Transverse colon (tissue), 4 donors: ENCODE results near the gene MBOAT2. TPM values are rescaled to one million over a fixed set of nuclear protein-coding genes. Genes with fewer than 3 reads are reported as not detected.

Experiments used
- DNase-seq: peaks from one replicate; pipeline ENCODE4 v3.0.0-alpha.2; 2019
- H3K27ac ChIP-seq, 4 donors: fragments of 200-600 bp; sonication (generic); 2 replicates each; pipeline ENCODE4 v1.5.1; 2016 to 2018; ENCODE audit warnings: inconsistent platforms in 4 of 4
- H3K27me3 ChIP-seq: fragments of 200-600 bp; sonication (generic); 2 replicates; pipeline ENCODE4 v1.5.1; 2017; ENCODE audit warnings: inconsistent platforms
- H3K36me3 ChIP-seq, 4 donors: fragments of 200-600 bp; sonication (generic); 2 replicates each; pipeline ENCODE4 v1.5.1; 2017 to 2019; ENCODE audit warnings: inconsistent platforms in 4 of 4
- H3K4me1 ChIP-seq, 4 donors: fragments of 200-600 bp; sonication (generic); 2 replicates each; pipeline ENCODE4 v1.5.1; 2017 to 2020; ENCODE audit warnings: inconsistent platforms in 4 of 4
- H3K4me3 ChIP-seq, 4 donors: fragments of 200-600 bp; sonication (generic); 1 replicate in 1 of 4; 2 replicates in 3 of 4; pipeline versions ENCODE4 v1.5.1 to v1.6.1; 2017 to 2019; ENCODE audit warnings: inconsistent platforms in 4 of 4
- H3K9me3 ChIP-seq, 2 donors: fragments of 200-600 bp; sonication (generic); 2 replicates each; pipeline ENCODE4 v1.5.1; 2017 to 2019; ENCODE audit warnings: inconsistent platforms in 2 of 2
- EP300 ChIP-seq: sonication (generic); formaldehyde crosslinking; IDR thresholded peaks from one replicate; pipeline ENCODE4 v1.6.1; 2017; ENCODE audit warnings: antibody characterized with exemption, low read depth
- POLR2A ChIP-seq: fragments of 450-650 bp; IDR thresholded peaks from one replicate; pipeline ENCODE4 v1.6.1; 2016; ENCODE audit warnings: antibody characterized with exemption, mild to moderate bottlenecking, moderate library complexity
- POLR2AphosphoS5 ChIP-seq, 3 donors: sonication (generic); formaldehyde crosslinking; IDR thresholded peaks; one replicate each; pipeline ENCODE4 v1.6.1; 2016; ENCODE audit warnings: antibody characterized with exemption in 3 of 3
- WGBS, 2 donors: methylation state at CpG; one replicate each; pipeline ENCODE4 v1.1.5; 2018; ENCODE audit warnings: low coverage in 1 of 2; 5-methylcytosine and 5-hydroxymethylcytosine counted together
- in situ Hi-C, 4 donors: fragments of 200-750 bp; cut with MboI; loops; one replicate each; pipeline versions ENCODE4 v1.15.0 to v1.15.1; 2017; ENCODE audit warnings: low sequenced_read_pairs in 3 of 4, low pct_ligation_motif_present in 1 of 4, low pct_unique_long_range_greater_than_20kb in 1 of 4
- intact Hi-C: fragments of 100-400 bp; cut with DNase I; formaldehyde crosslinking; loops from one replicate; pipeline ENCODE4 v1.15.1; 2023; ENCODE audit warnings: low total_unique reads
- total RNA-seq, 4 donors: library from RNA; depleted of rRNA; stranded (reverse); fragments of >200 nt; gene quantifications; one replicate each; pipeline ENCODE4 v1.1.0, GENCODE V29; 2016
- TF ChIP-seq, protein P1 (sequence below), 5 experiments: fragments of 200-600 bp in 3 of 5; fragments of 450-650 bp in 2 of 5; sonication (generic) in 3 of 5; IDR thresholded peaks; 1 replicate in 2 of 5; 2 replicates in 3 of 5; pipeline ENCODE4 v1.5.1; 2016 to 2017; ENCODE audit warnings: antibody characterized with exemption in 5 of 5, inconsistent platforms in 3 of 5, mild to moderate bottlenecking in 2 of 5, moderate library complexity in 1 of 5

MBOAT2 gene
- total RNA-seq, 4 donors from 2014 or later, result 10.0 to 132 (median 89.2) TPM

DNA sequence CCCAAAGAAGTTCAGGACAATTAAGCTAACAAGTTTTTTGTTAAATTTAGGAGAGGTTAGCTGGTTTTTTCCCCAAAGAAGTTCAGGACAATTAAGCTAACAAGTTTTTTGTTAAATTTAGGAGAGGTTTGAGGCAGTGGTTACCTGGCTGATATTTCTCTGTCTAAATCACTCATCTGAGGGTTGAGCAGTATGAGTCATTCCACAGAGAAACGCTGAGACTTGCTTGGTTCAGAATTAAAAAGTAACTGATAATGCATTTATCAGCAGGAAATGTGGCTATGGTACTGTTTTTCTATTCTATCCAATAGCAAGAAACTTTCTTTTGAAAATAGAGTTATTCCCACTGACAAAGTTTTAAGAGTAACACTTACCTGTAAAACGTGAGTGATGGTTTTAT lies 143.2 kb downstream of the MBOAT2 start:
- H3K27me3 ChIP-seq, result no peaks in the 10 kb centered on the region
- no peaks in the 10 kb centered on the region for H3K4me1 ChIP-seq
- H3K36me3 ChIP-seq, result no peaks in the 10 kb centered on the region
- in situ Hi-C loops (loop anchor here in 1 of 4 donors (25.0 kb wide), 1 partner anchor 277 kb away; no protein-coding TSS in a partner anchor), intact Hi-C loops (no loop called here)
- WGBS, 2 donors, result 49 to 62% methylated on average over 2 of the region's 2 CpGs
- TF ChIP-seq POLR2A (no peak), POLR2AphosphoS5 (IDR thresholded peaks at IDR 0.05) (no peak), EP300 (no peak)
- TF ChIP-seq, protein P1, sequence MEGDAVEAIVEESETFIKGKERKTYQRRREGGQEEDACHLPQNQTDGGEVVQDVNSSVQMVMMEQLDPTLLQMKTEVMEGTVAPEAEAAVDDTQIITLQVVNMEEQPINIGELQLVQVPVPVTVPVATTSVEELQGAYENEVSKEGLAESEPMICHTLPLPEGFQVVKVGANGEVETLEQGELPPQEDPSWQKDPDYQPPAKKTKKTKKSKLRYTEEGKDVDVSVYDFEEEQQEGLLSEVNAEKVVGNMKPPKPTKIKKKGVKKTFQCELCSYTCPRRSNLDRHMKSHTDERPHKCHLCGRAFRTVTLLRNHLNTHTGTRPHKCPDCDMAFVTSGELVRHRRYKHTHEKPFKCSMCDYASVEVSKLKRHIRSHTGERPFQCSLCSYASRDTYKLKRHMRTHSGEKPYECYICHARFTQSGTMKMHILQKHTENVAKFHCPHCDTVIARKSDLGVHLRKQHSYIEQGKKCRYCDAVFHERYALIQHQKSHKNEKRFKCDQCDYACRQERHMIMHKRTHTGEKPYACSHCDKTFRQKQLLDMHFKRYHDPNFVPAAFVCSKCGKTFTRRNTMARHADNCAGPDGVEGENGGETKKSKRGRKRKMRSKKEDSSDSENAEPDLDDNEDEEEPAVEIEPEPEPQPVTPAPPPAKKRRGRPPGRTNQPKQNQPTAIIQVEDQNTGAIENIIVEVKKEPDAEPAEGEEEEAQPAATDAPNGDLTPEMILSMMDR (IDR thresholded peaks at IDR 0.05), result no peak
- H3K4me3 ChIP-seq, result no peak overlapping the region
- DNase-seq, result no peak
- H3K9me3 ChIP-seq, result no peaks in the 10 kb centered on the region
- H3K27ac ChIP-seq, result no peak overlapping the region

DNA sequence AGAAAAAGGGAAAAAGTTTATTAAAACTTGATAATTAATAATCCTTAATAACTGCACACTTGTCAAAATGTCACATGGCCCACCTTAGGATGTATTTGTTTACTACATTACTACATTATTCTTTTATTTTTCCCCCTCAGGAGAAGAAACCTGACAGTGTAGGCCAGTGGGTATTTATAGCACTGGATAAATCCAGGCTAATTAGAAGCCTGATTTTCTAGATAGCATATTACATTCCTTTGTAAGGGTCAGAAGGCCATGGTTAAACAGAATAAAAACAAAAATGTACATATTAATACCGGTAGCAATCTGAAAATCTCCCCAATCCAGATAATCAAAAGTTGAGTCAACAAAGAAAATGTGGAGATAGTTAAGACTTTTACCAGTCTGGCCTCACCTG lies 144.6 kb downstream of the MBOAT2 start:
- 63 to 84% methylated on average over 1 of the region's 1 CpG for WGBS, 2 donors
- TF ChIP-seq, protein P1 (IDR thresholded peaks at IDR 0.05), result no peak
- TF ChIP-seq POLR2A, result no peak
- TF ChIP-seq EP300, result no peak
- TF ChIP-seq POLR2AphosphoS5 (IDR thresholded peaks at IDR 0.05), result no peak
- intact Hi-C loops (no loop called here), in situ Hi-C loops (loop anchor here in 1 of 4 donors (25.0 kb wide), 1 partner anchor 278 kb away; no protein-coding TSS in a partner anchor)
- Histone ChIP-seq H3K36me3 (no peaks in the 10 kb centered on the region), H3K4me1 (no peaks in the 10 kb centered on the region), H3K27me3 (no peaks in the 10 kb centered on the region), H3K4me3 (no peak overlapping the region), H3K9me3 (no peaks in the 10 kb centered on the region), H3K27ac (no peak overlapping the region)
- DNase-seq, result no peak

DNA sequence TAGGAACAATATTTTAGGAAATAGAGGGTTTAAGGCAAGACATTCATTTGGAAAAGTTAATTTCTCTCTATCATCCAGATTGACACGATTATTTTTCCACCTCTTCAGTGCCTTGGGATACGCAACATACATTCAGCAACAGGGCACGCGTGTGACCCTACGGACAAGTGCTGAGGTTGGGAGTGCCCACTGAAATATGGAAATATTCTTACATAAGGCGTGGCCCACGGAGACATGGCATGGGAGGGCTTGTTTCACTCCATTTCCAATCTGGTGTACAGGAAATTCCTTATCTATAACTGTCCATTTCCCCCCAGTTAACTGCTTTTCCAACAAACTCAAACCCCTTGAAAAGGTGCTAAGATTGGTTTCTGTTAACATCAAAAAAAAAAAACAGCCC lies 145.2 kb downstream of the MBOAT2 start:
- no peak for DNase-seq
- in situ Hi-C loops, result loop anchor here in 1 of 4 donors (25.0 kb wide), 1 partner anchor 279 kb away; no protein-coding TSS in a partner anchor

DNA sequence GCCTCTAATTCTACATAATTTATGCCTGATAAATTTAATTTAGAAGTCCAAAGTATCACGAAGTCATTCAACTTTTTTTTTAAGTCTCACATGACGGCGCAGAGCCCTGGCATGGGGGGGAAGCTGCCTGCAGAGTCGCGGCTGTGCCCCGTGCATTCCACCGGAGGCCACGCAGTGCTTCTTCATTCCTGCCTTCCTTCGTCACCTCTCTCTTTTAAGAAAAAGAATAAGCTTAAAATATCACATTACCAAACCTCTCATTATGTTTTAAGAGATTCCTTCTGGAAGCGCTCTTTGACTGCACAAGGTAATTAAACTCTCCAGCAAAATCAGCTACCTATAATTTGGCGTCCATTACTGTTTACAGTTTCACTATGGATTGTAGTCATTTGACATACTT lies 145.8 kb downstream of the MBOAT2 start:
- Histone ChIP-seq H3K4me3 (no peak overlapping the region), H3K36me3 (no peaks in the 10 kb centered on the region), H3K27ac (no peak overlapping the region), H3K27me3 (no peaks in the 10 kb centered on the region), H3K9me3 (no peaks in the 10 kb centered on the region), H3K4me1 (no peaks in the 10 kb centered on the region)
- WGBS, 2 donors, result 92% methylated on average over 10 to 11 of the region's 11 CpGs
- in situ Hi-C loops, result loop anchor here in 1 of 4 donors (25.0 kb wide), 1 partner anchor 280 kb away; no protein-coding TSS in a partner anchor
- DNase-seq, result no peak
- TF ChIP-seq, protein P1 (IDR thresholded peaks at IDR 0.05), result no peak
- TF ChIP-seq POLR2AphosphoS5 (IDR thresholded peaks at IDR 0.05) (no peak), POLR2A (no peak), EP300 (no peak)
- intact Hi-C loops, result no loop called here

More for the DNA sequence above, 145.2 kb downstream of the MBOAT2 start:
- H3K27ac ChIP-seq, result no peak overlapping the region
- H3K4me1 ChIP-seq, result no peaks in the 10 kb centered on the region
- H3K36me3 ChIP-seq, result no peaks in the 10 kb centered on the region
- H3K9me3 ChIP-seq, result no peaks in the 10 kb centered on the region
- WGBS, 2 donors, result 85 to 91% methylated on average over 4 to 7 of the region's 7 CpGs
- H3K4me3 ChIP-seq, result no peak overlapping the region
- intact Hi-C loops, result no loop called here
- no peaks in the 10 kb centered on the region for H3K27me3 ChIP-seq
- TF ChIP-seq, protein P1 (IDR thresholded peaks at IDR 0.05), result no peak
- no peak for TF ChIP-seq POLR2AphosphoS5 (IDR thresholded peaks at IDR 0.05)
- TF ChIP-seq EP300, result no peak
